ENCODE measurements around the gene NDEL1. TPM values are rescaled to one million over a fixed set of nuclear protein-coding genes. Genes with fewer than 3 reads are reported as not detected.

The NDEL1 gene
- total RNA-seq, 1 experiment from 2014 or later, result 40.5 TPM

DNA sequence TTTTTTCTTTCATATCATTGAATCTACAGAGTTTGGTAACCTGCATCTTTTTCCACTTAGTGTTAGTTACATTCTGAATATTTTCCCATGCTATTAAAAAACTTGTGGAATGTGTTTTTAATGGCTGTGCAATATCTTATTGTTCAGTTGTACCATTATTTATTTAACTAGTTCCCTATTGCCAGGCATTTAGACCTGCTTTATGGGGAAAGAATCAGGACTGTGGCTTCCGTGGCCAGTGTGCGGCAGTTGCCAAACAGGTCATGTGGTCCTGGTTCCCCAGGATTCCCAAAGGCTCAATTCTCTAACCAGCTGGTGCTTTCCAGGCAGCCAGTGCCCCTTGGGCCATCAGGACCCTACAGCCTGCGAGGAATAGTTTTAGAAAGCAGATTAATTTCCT is 30.8 kb downstream of the NDEL1 start:
- H3K4me3 Mint-ChIP-seq (ENCODE audit: low read depth, unreplicated experiment), result no peak overlapping the region
- no TSS peak for BruUV-seq (replicated peaks)
- H3K9me3 Mint-ChIP-seq (ENCODE audit: low read depth, unreplicated experiment), result no peaks in the 10 kb centered on the region
- H3K27me3 Mint-ChIP-seq (ENCODE audit: unreplicated experiment), result no peaks in the 10 kb centered on the region
- TF ChIP-seq, protein P1, sequence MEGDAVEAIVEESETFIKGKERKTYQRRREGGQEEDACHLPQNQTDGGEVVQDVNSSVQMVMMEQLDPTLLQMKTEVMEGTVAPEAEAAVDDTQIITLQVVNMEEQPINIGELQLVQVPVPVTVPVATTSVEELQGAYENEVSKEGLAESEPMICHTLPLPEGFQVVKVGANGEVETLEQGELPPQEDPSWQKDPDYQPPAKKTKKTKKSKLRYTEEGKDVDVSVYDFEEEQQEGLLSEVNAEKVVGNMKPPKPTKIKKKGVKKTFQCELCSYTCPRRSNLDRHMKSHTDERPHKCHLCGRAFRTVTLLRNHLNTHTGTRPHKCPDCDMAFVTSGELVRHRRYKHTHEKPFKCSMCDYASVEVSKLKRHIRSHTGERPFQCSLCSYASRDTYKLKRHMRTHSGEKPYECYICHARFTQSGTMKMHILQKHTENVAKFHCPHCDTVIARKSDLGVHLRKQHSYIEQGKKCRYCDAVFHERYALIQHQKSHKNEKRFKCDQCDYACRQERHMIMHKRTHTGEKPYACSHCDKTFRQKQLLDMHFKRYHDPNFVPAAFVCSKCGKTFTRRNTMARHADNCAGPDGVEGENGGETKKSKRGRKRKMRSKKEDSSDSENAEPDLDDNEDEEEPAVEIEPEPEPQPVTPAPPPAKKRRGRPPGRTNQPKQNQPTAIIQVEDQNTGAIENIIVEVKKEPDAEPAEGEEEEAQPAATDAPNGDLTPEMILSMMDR (IDR thresholded peaks at IDR 0.05; ENCODE audit: unreplicated experiment), result no peak
- peaks cover 24% of the 10 kb centered on the region for H3K36me3 Mint-ChIP-seq (ENCODE audit: insufficient read depth, unreplicated experiment)
- CTCF ChIA-PET, result no interaction called here
- intact Hi-C loops (cut with micrococcal nuclease; ENCODE audit: unreplicated experiment), result no loop called here
- H3K27ac Mint-ChIP-seq (ENCODE audit: unreplicated experiment), result no peak overlapping the region
- H3K4me1 Mint-ChIP-seq (ENCODE audit: low read depth, unreplicated experiment), result no peaks in the 10 kb centered on the region
- DNase-seq, result no peak

DNA sequence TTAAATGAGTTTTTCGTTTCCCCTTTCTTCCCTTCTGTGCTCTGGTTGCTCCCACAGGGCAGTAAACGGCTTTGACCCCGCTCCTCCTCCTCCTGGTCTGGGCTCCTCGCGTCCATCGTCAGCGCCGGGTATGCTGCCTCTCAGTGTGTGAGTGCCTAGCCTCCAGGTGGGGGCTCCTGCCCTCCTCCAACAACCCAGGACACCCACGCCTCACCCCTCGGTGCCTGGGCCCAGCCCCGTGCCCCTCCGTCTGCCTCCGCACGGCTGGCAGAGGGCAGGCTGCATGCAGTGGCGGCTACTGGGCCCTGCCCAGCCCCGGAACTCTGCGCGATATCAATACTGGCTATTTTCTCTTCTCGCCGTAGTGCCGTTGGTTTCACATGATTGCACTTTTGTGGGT is 31.2 kb downstream of the NDEL1 start:
- TF ChIP-seq, protein P1 (IDR thresholded peaks at IDR 0.05; ENCODE audit: unreplicated experiment), result no peak
- Mint-ChIP-seq H3K27me3 (ENCODE audit: unreplicated experiment) (no peaks in the 10 kb centered on the region), H3K9me3 (ENCODE audit: low read depth, unreplicated experiment) (no peaks in the 10 kb centered on the region), H3K36me3 (ENCODE audit: insufficient read depth, unreplicated experiment) (peaks cover 24% of the 10 kb centered on the region), H3K4me1 (ENCODE audit: low read depth, unreplicated experiment) (no peaks in the 10 kb centered on the region), H3K27ac (ENCODE audit: unreplicated experiment) (no peak overlapping the region), H3K4me3 (ENCODE audit: low read depth, unreplicated experiment) (no peak overlapping the region)
- no peak for DNase-seq
- BruUV-seq (replicated peaks), result no TSS peak
- CTCF ChIA-PET, result no interaction called here
- intact Hi-C loops (cut with micrococcal nuclease; ENCODE audit: unreplicated experiment), result no loop called here

DNA sequence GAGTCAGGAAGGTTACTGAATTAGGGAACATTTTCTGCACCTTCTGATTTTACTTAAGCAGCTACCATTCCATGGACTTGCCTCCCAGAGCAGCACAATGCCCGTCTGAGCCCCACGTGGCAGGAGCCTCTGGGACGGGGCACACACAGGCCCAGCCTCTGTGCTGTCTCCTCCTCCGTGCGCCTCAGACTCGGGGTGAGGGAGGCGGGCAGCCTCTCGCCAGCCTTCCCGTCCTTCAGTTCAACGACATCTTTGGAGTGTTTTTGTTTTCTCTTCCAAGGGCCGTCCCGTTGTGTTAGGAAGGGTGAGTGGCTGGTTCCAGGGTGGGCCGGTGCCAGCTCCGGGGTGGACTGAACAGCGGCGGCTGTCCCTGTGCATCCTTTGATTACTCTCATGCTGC is 31.8 kb downstream of the NDEL1 start:
- DNase-seq, result no peak
- no TSS peak for BruUV-seq (replicated peaks)
- no peaks in the 10 kb centered on the region for H3K9me3 Mint-ChIP-seq (ENCODE audit: low read depth, unreplicated experiment)
- H3K27me3 Mint-ChIP-seq (ENCODE audit: unreplicated experiment), result no peaks in the 10 kb centered on the region
- H3K36me3 Mint-ChIP-seq (ENCODE audit: insufficient read depth, unreplicated experiment), result peaks cover 24% of the 10 kb centered on the region
- intact Hi-C loops (cut with micrococcal nuclease; ENCODE audit: unreplicated experiment), result no loop called here
- no peak overlapping the region for H3K27ac Mint-ChIP-seq (ENCODE audit: unreplicated experiment)
- TF ChIP-seq, protein P1 (IDR thresholded peaks at IDR 0.05; ENCODE audit: unreplicated experiment), result no peak
- no peak overlapping the region for H3K4me3 Mint-ChIP-seq (ENCODE audit: low read depth, unreplicated experiment)
- CTCF ChIA-PET, result no interaction called here
- no peaks in the 10 kb centered on the region for H3K4me1 Mint-ChIP-seq (ENCODE audit: low read depth, unreplicated experiment)

DNA sequence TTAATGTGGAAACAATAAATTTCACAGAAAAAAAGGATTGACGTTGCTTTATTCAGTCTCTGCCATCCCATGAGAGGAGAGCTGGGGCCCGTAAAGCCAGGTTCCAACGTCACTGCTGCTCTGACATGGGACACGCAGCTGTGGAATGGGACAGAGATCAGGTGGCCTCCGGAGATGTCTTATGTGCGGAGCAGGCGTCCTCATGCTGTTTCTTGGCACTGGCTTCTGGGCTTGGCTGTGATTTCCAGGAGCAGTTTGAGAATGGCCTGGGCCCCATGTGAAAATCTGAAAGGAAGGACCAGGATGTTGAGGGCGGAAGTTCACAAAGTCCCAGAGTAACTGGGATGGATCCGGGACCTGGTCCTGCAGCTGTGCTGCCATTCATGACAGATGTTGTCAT is 32.4 kb downstream of the NDEL1 start:
- Mint-ChIP-seq H3K36me3 (ENCODE audit: insufficient read depth, unreplicated experiment) (peaks cover 24% of the 10 kb centered on the region), H3K4me3 (ENCODE audit: low read depth, unreplicated experiment) (no peak overlapping the region), H3K4me1 (ENCODE audit: low read depth, unreplicated experiment) (no peaks in the 10 kb centered on the region), H3K9me3 (ENCODE audit: low read depth, unreplicated experiment) (no peaks in the 10 kb centered on the region), H3K27me3 (ENCODE audit: unreplicated experiment) (no peaks in the 10 kb centered on the region), H3K27ac (ENCODE audit: unreplicated experiment) (no peak overlapping the region)
- CTCF ChIA-PET, result no interaction called here
- no peak for DNase-seq
- TF ChIP-seq, protein P1 (IDR thresholded peaks at IDR 0.05; ENCODE audit: unreplicated experiment), result no peak
- intact Hi-C loops (cut with micrococcal nuclease; ENCODE audit: unreplicated experiment), result no loop called here
- no TSS peak for BruUV-seq (replicated peaks)

DNA sequence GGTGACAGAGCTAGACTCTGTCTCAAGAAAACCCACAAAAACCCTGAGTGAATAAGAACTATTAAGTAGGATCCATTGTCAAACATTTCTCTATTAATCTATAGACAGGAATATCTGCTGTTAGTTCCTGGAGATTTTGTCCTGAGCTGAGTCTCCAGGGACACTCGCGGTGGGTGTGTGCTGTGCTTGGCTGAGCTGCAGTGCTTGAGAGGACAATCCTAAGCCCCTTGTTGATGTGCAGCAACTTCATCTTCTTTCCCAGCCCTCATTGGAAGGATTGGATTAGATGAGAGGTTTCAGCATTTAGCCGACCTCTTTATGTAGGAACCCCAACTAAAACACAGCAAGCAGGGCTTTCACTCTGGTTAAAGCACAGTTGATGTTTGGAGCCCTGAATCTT is 33.3 kb downstream of the NDEL1 start:
- H3K4me1 Mint-ChIP-seq (ENCODE audit: low read depth, unreplicated experiment), result no peaks in the 10 kb centered on the region
- BruUV-seq (replicated peaks), result no TSS peak

More for the DNA sequence above, 33.3 kb downstream of the NDEL1 start:
- Mint-ChIP-seq H3K27me3 (ENCODE audit: unreplicated experiment) (no peaks in the 10 kb centered on the region), H3K36me3 (ENCODE audit: insufficient read depth, unreplicated experiment) (peaks cover 27% of the 10 kb centered on the region), H3K4me3 (ENCODE audit: low read depth, unreplicated experiment) (no peak overlapping the region), H3K9me3 (ENCODE audit: low read depth, unreplicated experiment) (no peaks in the 10 kb centered on the region), H3K27ac (ENCODE audit: unreplicated experiment) (no peak overlapping the region)
- DNase-seq, result no peak
- intact Hi-C loops (cut with micrococcal nuclease; ENCODE audit: unreplicated experiment), result no loop called here
- TF ChIP-seq, protein P1 (IDR thresholded peaks at IDR 0.05; ENCODE audit: unreplicated experiment), result no peak
- CTCF ChIA-PET, result no interaction called here
